WTC11 (cell line): Measurements from ENCODE around the gene DDX51. TPM values are rescaled to one million over a fixed set of nuclear protein-coding genes. Genes with fewer than 3 reads are reported as not detected.

Source experiments
- ATAC-seq: fragments of 200-7000 bp; cut with Tn5 transposase; 2 replicates; pipeline ENCODE4 v1.10.0; 2021; ENCODE audit warnings: mild to moderate bottlenecking, moderate library complexity
- CTCF ChIA-PET: fragments of 300-600 bp; sonication (Branson Sonifier 250); formaldehyde crosslinking; loops from one replicate; lab custom pipeline; 2021; ENCODE audit warnings: antibody characterized with exemption; lab: Charles Lee
- POLR2A ChIA-PET: fragments of 350-600 bp; sonication (Branson Sonifier 250); formaldehyde crosslinking; loops from one replicate; lab custom pipeline; 2021; ENCODE audit warnings: antibody characterized with exemption; lab: Charles Lee
- DNase-seq: peaks from one replicate; pipeline ENCODE4 v3.0.0; 2021; ENCODE audit warnings: low spot score
- H3K27ac Mint-ChIP-seq: 2 replicates; pipeline ENCODE4 v1.8.0; 2021; ENCODE audit warnings: mixed read lengths
- H3K27me3 Mint-ChIP-seq: 2 replicates; pipeline ENCODE4 v1.8.0; 2021; ENCODE audit warnings: low read depth, mild to moderate bottlenecking, moderate library complexity, mixed read lengths
- H3K36me3 Mint-ChIP-seq: 2 replicates; pipeline ENCODE4 v1.8.0; 2021; ENCODE audit warnings: mixed read lengths
- H3K4me1 Mint-ChIP-seq: 2 replicates; pipeline ENCODE4 v1.8.0; 2022; ENCODE audit warnings: mixed read lengths
- H3K4me3 Mint-ChIP-seq: 2 replicates; pipeline ENCODE4 v1.8.0; 2021; ENCODE audit warnings: mild to moderate bottlenecking, moderate library complexity, mixed read lengths
- H3K9me3 Mint-ChIP-seq: 2 replicates; pipeline ENCODE4 v1.8.0; 2021; ENCODE audit warnings: mixed read lengths
- ATF2 ChIP-seq: sonication (generic); formaldehyde crosslinking; IDR thresholded peaks from 2 replicates; pipeline ENCODE4 v1.8.1; 2022; ENCODE audit warnings: low read depth, missing genetic modification reagents, borderline replicate concordance
- E2F4 ChIP-seq: sonication (generic); formaldehyde crosslinking; IDR thresholded peaks from 2 replicates; pipeline ENCODE4 v1.8.1; 2022; ENCODE audit warnings: low read depth, mild to moderate bottlenecking, moderate library complexity, missing genetic modification reagents, borderline replicate concordance
- GABPB1 ChIP-seq: sonication (generic); formaldehyde crosslinking; IDR thresholded peaks from 2 replicates; pipeline ENCODE4 v1.8.1; 2023; ENCODE audit warnings: mild to moderate bottlenecking, missing genetic modification reagents
- IRF1 ChIP-seq: sonication (generic); formaldehyde crosslinking; IDR thresholded peaks from 2 replicates; pipeline ENCODE4 v1.8.0; 2023; ENCODE audit warnings: missing genetic modification reagents
- JUN ChIP-seq: sonication (generic); formaldehyde crosslinking; IDR thresholded peaks from 2 replicates; pipeline ENCODE4 v1.8.0; 2023; ENCODE audit warnings: mild to moderate bottlenecking, missing genetic modification reagents
- MAX ChIP-seq: sonication (generic); formaldehyde crosslinking; IDR thresholded peaks from 2 replicates; pipeline ENCODE4 v1.8.0; 2022; ENCODE audit warnings: mild to moderate bottlenecking, missing genetic modification reagents
- MYBL2 ChIP-seq: sonication (generic); formaldehyde crosslinking; IDR thresholded peaks from 2 replicates; pipeline ENCODE4 v1.8.1; 2023; ENCODE audit warnings: mild to moderate bottlenecking, moderate library complexity, missing genetic modification reagents
- NFATC4 ChIP-seq: fragments of 250-450 bp; sonication (Bioruptor Pico); IDR thresholded peaks from 2 replicates; pipeline ENCODE4 v1.9.0; 2021; ENCODE audit warnings: mild to moderate bottlenecking
- NFE2L1 ChIP-seq: sonication (generic); formaldehyde crosslinking; IDR thresholded peaks from 2 replicates; pipeline ENCODE4 v1.8.1; 2023; ENCODE audit warnings: missing genetic modification reagents
- PRDM15 ChIP-seq: sonication (generic); formaldehyde crosslinking; IDR thresholded peaks from 2 replicates; pipeline ENCODE4 v1.8.0; 2022; ENCODE audit warnings: missing genetic modification reagents
- PRRX2 ChIP-seq: fragments of 250-450 bp; sonication (Bioruptor Pico); IDR thresholded peaks from 2 replicates; pipeline ENCODE4 v1.8.0; 2021; ENCODE audit warnings: mild to moderate bottlenecking
- SMAD3 ChIP-seq: sonication (generic); formaldehyde crosslinking; IDR thresholded peaks from 2 replicates; pipeline ENCODE4 v1.8.0; 2022; ENCODE audit warnings: missing genetic modification reagents, mild to moderate bottlenecking, borderline replicate concordance
- SOX15 ChIP-seq: fragments of 250-450 bp; sonication (Bioruptor Pico); IDR thresholded peaks from 2 replicates; pipeline ENCODE4 v1.9.0; 2021; ENCODE audit warnings: mild to moderate bottlenecking
- STAT6 ChIP-seq: sonication (generic); formaldehyde crosslinking; conservative IDR thresholded peaks from 2 replicates; pipeline ENCODE4 v1.8.1; 2023; ENCODE audit warnings: mild to moderate bottlenecking, low read depth, missing genetic modification reagents, moderate library complexity
- TEAD4 ChIP-seq: sonication (generic); formaldehyde crosslinking; IDR thresholded peaks from 2 replicates; pipeline ENCODE4 v1.8.0; 2022; ENCODE audit warnings: mild to moderate bottlenecking, missing genetic modification reagents
- ZNF532 ChIP-seq: fragments of 250-450 bp; sonication (Bioruptor Pico); IDR thresholded peaks from 2 replicates; pipeline ENCODE4 v1.9.0; 2021; ENCODE audit warnings: mild to moderate bottlenecking, borderline replicate concordance
- ZSCAN18 ChIP-seq: fragments of 250-450 bp; sonication (Bioruptor Pico); IDR thresholded peaks from 2 replicates; pipeline ENCODE4 v2.1.2; 2022; ENCODE audit warnings: mild to moderate bottlenecking, moderate library complexity
- total RNA-seq: library from RNA; stranded (reverse); gene quantifications from 3 replicates; pipeline ENCODE4 v1.2.3, GENCODE V29; 2021

The DDX51 gene
- total RNA-seq, 1 experiment from 2014 or later, result 32.7 TPM

GRCh38 chr12:132151766-132152410 is 7.8 kb upstream of the DDX51 start:
- Mint-ChIP-seq H3K4me3 (no peak overlapping the region), H3K27ac (no peak overlapping the region)
- ATAC-seq (no peak), DNase-seq (no peak)
- POLR2A ChIA-PET, result no interaction called here
- TF ChIP-seq GABPB1 (no peak), ZSCAN18 (no peak), SOX15 (CRISPR knock-in tag) (no peak), JUN (no peak), NFATC4 (CRISPR knock-in tag) (no peak), ZNF532 (CRISPR knock-in tag) (no peak), TEAD4 (no peak), SMAD3 (CRISPR knock-in tag) (no peak), IRF1 (CRISPR knock-in tag) (no peak), PRDM15 (CRISPR knock-in tag) (no peak), MAX (CRISPR knock-in tag) (no peak)
- TF ChIP-seq, all 79 proteins: peak for 0
- Mint-ChIP-seq H3K36me3 (peaks cover 4% of the 10 kb centered on the region; the same call in 1 of the 2 replicates), H3K4me1 (no peaks in the 10 kb centered on the region), H3K9me3 (no peaks in the 10 kb centered on the region), H3K27me3 (no peaks in the 10 kb centered on the region)
- CTCF ChIA-PET, result interaction anchor here (1.2 kb wide), 1 partner anchor 262 kb away, joined by 5 read pairs; no protein-coding TSS in a partner anchor

GRCh38 chr12:132151145-132151765 is 7.1 kb upstream of the DDX51 start:
- Mint-ChIP-seq H3K27ac (no peak overlapping the region), H3K27me3 (no peaks in the 10 kb centered on the region), H3K4me1 (no peaks in the 10 kb centered on the region), H3K9me3 (no peaks in the 10 kb centered on the region), H3K36me3 (peaks cover 4% of the 10 kb centered on the region; the same call in 1 of the 2 replicates), H3K4me3 (no peak overlapping the region)
- ATAC-seq, result no peak
- no peak for DNase-seq
- CTCF ChIA-PET, result interaction anchor here (1.2 kb wide), 1 partner anchor 262 kb away, joined by 5 read pairs; no protein-coding TSS in a partner anchor
- POLR2A ChIA-PET, result no interaction called here
- TF ChIP-seq GABPB1 (no peak), ATF2 (CRISPR knock-in tag) (no peak), MYBL2 (CRISPR knock-in tag) (no peak), E2F4 (CRISPR knock-in tag) (no peak), STAT6 (CRISPR knock-in tag) (no peak), PRRX2 (CRISPR knock-in tag) (no peak), NFE2L1 (CRISPR knock-in tag) (no peak)
